GM18511 (cell line): ENCODE data around the gene PPFIA3.

ENCODE experiments used
- ATAC-seq: cut with Tn5 transposase; IDR thresholded peaks from one replicate; pipeline ENCODE4 v1.9.1; 2021; ENCODE audit warnings: mild to moderate bottlenecking, moderate library complexity; ENCODE audit not compliant: unreplicated experiment

PPFIA3 gene

DNA sequence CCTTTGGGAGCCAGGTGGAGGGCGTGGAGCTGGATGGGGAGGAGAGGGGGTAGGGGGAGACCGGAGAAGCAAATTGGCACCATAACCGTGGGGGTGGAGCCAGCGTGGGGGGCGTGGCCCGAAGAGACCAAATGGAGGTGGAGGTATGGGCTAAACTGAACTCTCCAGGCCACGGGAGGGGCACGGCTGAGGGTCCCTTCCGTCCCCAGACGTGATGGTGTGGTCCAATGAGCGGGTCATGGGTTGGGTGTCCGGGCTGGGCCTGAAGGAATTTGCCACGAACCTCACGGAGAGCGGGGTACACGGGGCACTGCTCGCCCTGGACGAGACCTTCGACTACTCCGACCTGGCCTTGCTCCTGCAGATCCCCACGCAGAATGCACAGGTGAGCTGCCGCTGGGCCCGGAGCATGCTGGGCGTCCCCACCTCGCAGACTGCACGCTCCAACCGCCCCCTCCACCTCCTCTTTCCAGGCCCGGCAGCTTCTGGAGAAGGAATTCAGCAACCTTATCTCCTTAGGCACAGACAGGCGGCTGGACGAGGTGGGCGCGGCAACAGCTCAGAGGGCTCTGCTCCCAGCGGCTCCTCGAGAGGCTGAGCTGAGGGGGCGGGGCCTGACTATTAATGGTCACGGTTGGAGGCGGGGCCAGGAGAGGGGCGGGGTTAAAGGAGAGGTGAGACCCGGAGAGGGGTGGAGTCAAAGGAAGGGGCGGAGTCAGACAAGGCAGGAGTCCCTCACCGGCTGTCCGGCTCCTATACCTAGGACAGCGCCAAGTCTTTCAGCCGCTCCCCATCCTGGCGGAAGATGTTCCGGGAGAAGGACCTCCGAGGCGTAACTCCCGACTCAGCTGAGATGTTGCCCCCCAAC lies 29.7 kb downstream of the PPFIA3 start:
- no peak for ATAC-seq

DNA sequence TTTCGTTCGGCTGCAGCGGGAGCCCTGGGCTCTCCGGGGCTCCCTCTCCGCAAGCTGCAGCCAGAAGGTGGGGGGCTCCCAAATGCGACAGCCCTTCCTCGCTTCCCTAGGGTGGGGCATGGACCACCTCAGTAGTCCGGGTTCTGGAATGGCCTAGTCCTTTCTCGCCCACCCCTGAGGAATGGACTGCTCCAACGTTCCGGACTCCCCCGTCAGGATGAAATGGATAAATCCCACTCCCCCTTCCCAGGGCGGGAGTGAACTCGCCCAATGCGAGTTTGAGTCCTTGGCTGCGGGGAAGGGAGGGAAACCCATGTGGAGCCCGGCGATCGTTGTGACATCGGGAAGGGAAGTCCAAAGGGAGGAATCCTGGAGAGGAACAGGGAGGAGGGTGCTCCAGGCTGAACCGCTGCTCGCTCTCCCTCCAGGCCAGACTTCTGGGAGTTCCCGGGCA lies 30.3 kb downstream of the PPFIA3 start:
- ATAC-seq: no peak

DNA sequence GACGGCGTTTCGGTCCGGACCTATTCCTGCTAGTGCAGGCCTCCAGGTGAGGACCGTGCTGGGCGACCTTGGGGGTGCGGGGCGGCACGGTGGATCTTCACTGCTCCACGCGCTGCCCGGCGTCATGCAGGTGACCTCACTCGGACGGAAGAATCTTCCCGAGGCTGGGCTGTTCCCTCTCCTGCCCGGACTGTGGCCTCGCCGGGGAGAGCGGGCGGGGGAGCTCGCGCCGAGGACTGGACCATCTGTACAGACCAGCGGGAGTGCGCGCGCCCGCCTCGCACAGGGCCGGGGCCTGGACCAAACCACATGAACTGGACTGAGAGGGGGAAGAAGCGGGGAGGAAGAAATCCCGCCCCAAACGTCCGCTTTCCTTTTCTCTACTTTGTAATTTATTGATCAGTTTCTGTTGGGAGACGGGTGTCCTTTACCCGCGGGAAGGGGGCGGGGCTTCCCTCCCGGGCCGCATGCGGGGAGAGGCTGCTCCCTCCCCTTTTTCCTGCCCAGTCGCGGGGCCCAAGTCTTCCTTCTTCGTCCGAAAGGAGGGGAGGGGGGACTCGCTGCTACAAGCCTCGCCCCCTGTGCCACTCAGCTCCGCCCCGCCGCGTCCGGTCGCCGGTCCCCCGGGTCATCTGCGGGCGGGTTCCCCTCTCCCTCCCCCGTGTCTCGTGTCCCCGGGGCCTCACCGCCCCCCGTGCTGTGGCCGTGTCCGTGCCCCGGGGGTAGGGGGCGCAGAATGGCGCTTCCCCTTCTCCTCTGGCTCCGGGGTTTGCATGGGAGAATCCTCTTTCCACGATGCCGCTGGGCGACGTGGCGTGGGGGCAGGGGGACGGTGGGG lies 31.0 kb downstream of the PPFIA3 start:
- ATAC-seq: no peak

DNA sequence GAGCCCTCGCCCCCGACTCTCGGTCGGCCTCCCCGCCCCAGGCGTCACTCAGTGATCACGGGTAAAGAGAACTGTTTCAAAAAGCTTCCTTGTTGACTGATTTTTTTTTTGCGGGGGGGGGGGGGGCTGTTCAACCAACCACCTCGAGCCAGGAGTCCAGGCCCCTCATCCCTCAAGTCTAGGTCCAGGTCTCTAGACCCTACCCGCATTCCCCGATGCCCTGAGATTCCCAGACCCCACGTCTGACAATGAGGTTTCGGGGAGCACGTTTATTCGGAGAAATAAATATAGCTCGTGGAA lies 31.6 kb downstream of the PPFIA3 start:
- no peak for ATAC-seq

DNA sequence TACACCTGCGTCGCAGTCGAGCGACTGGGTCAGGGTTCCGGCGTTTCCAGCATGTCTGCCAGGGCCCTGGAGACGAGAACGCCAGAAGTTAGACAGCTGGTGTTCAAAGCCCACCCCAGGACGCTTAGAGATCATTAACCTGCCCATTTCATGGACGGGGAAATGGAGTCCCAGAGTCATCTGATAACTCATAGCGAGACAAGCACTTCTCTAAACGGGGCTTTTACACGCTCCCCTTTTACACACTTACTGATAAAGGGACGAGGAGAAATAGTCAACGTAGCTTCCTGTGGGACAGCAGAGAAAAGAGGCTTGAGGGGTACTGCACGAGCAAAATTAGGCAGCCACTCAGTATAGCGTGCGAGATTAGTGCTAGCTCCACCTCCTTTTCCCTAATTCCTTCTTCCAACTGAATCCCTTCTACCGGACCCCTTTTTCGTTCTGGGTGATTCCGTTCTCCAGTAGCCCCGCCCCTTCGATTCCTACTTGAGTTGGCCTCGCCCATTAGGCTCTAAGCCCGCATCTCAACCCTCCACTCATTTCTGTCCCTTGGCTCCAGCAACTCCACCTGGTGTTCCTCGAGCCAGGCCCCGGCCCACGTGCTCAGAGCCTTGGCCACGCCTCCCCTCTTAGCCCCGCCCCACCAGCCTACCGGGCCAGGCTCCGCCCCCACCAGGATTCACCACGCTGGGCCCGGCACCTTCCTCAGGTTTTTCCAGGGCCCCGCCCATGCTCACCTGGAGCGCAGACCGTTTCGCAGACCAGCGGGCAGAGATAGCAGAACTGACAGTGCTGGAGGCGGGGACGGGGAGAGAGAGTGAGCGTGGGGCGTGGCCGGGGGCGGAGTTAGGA lies 32.1 kb downstream of the PPFIA3 start:
- ATAC-seq: no peak

DNA sequence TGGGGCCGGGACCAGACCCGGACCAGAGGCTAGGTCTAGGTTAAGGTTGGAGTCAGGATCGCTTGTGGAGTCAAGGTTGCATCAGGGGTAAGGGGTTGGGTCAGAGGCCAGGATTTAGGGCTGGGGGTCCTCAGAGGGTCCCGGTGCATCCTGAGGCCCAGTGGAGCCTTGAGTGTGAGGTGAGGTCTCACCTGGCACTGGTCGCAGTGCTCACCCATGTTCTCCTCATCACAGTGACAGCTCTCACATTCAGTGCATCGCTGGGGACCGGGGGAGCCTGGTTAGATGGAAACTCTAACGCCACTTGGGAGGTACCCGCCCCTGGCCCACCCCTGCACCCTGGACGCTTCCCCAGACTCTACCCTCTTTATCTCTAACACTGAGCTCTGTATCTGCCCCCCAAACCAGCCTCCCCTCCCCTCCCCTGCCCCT lies 32.8 kb downstream of the PPFIA3 start:
- no peak for ATAC-seq

DNA sequence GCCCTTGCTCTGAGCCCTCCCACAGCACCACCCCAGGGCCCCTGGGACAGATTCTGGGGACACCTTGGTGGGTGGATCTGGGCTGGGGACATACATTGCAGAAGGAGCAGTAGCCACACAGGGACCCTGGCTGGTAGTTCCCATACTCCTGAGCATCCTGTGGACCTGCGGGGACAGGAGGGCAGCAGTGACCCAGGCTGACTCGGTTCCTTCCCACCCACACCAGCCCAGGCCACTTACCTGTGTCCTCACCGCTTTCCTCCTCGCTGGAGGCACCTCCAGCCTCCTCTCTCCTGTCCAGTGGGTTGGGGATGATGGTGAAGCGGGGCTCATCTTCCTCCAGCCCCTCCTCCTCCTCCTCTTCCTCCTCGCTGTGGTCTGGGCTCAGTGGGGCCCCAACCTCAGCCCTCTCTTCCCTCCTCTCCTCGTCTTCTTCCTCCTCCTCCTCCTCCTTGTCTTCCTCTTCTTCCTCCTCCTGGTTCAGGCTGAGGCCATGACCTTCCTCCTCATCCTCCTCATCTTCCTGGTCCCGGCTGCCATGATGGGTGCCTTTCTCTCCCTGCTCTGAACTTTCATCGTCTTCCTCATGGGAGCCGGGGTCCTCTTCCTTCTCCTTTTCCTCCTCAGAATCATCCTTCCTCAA lies 33.9 kb downstream of the PPFIA3 start:
- ATAC-seq: no peak

DNA sequence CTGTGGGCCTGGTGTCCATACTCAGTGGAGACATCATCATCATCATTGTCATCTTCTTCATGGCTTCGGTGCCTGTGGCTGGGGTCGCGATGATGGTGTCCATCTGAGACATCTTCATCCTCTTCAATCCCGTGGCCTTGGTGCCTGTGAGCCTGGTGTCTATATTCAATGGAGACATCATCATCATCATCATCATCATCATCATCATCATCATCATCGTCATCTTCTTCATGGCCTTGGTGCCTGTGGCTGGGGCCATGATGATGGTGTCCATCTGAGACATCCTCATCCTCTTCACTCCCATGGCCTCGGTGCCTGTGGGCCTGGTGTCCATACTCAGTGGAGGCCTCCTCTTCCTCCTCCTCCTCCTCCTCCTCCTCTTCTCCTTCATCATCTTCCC lies 34.9 kb downstream of the PPFIA3 start:
- ATAC-seq: no peak

DNA sequence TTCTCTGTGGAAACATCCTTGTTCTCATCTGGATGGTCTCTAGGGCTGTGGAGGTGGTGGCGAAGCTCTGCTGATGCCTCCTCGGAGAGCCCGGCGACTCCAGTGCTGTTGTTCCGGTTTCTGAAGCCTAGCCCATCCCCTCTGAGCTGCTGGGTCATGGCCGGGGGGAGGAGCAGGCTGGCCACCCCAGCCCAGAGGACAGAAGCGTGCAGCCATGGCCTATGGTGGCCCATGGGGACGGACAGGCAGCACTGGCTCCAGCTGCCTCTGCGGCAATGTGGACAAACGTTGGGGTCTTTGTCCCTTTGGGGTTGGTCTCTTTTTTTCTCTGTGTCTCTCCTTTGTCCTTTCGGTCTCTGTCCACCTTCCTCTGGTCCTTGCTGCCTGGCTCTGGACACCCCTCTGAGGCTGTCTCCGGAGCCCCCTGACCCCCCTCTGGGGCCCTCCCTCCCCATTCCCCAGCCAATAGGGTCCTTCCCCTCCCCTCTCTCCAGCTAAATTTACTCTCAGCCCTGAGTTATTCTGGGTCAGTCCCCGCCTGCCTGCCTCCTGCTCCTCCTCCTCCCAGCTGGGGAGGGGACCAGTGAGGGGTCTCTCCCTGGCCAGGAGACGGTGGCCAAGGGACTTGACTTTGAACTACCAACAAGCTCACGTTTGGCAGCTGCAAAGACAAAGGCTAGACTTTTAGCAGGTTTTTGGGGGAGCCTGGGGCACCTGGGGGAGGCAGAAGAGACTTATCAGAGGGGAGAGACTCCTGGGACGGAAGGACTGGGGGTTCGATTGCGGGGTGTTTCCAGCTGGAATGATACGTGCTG lies 35.9 kb downstream of the PPFIA3 start, which contains the start of gene HRC:
Gene HRC (minus strand): TSS at position 392 of the 815 bp plus-strand sequence. CDS start 159 bp downstream, at position 233.
- no peak for ATAC-seq

DNA sequence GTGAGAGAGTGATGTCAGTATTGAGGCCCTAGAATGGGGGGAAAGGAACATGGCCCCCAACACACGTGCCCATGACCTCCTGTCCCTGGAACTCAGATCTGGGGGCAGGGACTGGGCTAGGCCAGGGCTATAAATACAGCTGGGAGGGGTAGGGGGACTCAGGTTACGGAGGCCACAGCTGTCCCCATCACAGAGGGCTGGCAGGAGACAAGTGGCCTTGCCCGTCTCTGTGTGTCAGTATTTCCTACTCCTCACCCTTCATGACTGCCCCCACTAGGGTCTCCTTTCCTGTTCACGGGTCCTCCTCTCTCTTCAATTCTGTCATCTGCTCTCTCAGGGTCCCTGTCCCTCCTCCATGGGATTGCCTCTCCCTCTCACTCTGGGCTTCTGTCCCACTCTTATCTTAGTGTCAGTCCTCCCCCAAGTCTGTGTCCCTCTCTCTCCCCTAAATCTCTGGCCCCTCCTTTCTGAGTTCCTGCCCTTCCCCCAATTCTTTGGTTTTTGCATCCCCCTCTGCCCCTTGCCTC lies 36.5 kb downstream of the PPFIA3 start:
- ATAC-seq: no peak

DNA sequence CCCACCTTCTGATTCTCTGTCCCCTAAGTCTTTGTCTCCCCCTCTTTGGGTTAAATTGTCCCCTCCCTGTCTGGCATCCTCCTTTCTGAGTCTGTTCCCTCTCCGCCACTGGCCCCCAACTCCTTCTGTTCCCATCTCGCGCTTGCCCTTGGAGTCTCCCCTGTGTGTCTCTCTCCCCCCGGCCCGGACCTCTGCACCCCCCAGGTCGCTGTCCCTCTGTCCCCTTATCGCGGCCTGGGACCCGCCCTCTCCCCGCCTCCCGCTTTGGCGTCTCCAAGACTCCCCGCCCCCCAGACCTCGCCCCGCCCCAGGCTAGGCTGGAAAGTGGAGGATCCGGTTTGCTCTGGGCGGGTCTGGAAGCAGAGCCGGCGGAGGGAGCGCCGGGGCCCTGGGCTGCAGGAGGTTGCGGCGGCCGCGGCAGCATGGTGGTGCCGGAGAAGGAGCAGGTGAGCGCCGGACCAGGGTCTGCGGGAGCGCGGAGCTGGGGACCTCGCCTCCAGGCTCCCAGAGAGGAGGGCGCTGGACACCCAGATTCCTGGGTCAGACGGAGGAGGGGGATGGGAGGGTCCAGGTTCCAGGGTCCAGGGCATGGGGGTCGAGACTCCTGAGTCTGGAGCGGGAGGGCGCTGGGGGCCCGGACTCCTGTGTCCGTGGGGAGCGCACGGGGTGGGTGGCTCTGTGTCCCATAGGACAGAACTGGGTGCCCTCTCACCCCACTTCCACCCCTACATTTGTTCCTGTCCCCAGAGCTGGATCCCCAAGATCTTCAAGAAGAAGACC lies 38.3 kb downstream of the PPFIA3 start, which contains the start of gene TRPM4:
Gene TRPM4 (plus strand): TSS at position 348 of the 780 bp plus-strand sequence. CDS start 75 bp downstream, at position 423.
- ATAC-seq: no peak

DNA sequence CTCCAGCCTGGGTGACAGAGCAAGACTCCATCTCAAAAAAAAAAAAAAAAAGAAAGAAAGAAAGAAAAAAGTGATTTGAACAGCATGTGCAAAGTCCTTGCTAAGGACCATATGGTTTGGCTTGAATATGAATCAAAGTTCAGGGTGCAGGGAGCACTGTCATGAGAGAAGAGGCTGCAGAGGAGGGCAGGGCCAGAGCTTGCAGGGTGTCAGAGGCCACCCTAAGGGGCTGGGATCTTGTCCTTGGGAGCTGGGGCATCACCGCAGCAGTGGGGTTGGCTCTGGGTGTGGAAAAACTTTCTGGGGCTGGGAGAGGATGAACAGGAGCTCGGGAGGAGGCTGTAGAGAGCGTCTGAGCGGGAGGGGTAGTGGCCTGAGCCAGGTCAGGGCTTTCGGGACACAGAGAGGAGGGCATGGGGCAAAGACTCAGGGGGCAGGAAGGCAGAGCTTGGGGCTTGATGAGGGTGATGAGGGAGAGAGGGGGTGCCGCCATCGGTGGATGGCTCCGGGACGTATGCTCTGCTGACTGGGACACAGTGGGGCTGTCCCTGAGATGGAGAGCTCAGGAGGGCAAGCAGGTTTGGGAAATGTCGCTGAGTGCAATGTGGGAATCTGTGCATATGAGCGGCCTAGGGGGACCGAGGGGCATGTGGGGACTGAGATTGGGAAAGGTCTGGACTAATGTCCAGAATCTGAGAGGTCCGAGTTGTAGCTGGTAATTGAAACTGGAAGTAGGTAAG lies 41.3 kb downstream of the PPFIA3 start:
- no peak for ATAC-seq

DNA sequence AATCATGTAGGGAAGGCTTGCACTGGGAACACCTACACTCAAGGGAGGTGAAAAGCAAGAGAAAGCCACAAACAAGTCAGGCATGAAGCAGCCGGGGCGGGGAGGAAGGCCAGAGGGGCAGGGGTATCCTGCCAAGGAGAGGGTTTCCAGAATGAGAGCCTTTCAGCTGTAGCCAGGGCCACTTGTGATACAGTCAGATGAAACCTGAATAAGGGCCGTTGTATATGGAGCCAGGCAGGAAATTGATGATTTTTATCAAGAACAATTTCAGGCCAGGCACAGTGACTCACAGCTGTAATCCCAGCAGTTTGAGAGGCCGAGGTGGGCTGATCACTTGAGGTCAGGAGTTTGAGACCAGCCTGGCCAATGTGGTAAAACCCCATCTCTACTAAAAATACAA lies 42.6 kb downstream of the PPFIA3 start:
- no peak for ATAC-seq

DNA sequence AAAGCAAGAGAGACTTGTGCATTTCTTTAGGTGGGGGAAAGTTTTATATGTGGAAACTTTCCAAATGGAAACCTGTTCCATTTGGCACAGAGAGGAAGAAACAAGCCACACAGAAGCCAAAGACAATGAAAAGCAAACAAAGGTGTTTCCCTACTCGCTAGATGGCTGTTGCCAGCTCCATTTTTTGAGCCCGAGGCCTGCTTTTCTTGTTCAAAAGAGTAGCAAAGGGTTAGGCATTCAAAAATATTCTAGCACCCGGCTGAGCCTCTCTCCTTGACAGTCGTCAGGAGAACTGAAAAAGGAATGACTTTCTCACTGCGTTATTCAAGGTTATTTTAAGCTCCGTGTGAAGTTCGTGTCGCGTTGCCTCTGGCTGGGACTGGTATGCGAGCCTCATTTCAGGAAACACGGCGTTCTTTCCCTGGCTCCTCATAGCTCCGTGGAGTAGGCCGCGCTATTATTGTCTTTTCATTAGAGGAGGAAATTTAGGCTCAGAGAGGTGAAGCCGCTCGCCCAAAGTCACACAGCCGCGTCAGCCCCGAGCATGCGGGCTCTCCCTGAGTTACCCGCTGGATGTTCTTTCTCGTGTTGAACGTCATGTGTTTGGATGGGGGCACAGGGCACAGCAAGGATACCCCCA lies 45.9 kb downstream of the PPFIA3 start:
- ATAC-seq: no peak

DNA sequence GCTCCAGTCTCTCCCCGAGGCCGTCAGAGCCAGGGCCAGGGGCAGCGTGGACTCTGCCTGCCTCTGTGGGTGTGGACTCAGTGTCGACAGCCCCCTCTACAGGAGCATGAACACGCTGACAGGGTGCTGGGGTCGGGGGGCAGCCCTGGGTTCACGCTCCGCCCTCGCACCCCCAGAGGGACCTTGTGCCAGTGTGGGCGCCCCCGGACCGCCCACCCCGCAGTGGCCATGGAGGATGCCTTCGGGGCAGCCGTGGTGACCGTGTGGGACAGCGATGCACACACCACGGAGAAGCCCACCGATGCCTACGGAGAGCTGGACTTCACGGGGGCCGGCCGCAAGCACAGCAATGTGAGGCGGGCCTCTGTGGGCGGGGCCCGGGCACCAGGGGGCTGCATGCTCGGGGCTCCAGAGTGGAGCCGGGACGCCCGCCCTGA lies 46.5 kb downstream of the PPFIA3 start:
- ATAC-seq: no peak

DNA sequence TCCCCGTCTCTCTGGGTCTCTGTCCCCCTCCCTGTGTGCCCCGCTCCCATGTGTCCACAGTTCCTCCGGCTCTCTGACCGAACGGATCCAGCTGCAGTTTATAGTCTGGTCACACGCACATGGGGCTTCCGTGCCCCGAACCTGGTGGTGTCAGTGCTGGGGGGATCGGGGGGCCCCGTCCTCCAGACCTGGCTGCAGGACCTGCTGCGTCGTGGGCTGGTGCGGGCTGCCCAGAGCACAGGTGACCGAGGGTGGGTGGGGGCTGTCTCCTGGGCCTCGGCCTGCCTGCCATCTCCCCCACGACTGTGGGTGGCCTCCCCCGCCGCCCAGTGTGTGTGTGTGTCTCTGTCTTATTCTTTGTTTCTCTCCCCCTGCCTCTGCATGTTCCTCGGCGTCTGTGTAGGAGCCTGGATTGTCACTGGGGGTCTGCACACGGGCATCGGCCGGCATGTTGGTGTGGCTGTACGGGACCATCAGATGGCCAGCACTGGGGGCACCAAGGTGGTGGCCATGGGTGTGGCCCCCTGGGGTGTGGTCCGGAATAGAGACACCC lies 48.6 kb downstream of the PPFIA3 start:
- ATAC-seq: no peak

DNA sequence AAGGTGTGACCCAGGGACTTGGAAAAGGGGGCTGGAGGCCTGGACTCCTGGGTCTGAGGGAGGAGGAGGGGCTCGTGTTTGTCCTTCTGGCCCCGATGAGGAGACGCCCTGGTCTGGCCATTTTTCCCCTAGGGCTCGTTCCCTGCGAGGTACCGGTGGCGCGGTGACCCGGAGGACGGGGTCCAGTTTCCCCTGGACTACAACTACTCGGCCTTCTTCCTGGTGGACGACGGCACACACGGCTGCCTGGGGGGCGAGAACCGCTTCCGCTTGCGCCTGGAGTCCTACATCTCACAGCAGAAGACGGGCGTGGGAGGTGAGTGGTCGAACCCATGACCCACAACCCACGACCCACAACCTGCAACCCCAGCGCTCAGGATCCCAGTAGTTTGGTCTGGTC lies 49.1 kb downstream of the PPFIA3 start:
- no peak for ATAC-seq
